HepG2 (cell line): Measurements from ENCODE around the gene SIT1. TPM values are rescaled to one million over a fixed set of nuclear protein-coding genes. Genes with fewer than 3 reads are reported as not detected.

Source experiments
- ATAC-seq: fragments of 200-7000 bp; cut with Tn5 transposase; 3 replicates; pipeline ENCODE4 v1.9.1; 2020; ENCODE audit warnings: mild to moderate bottlenecking, moderate library complexity
- BruUV-seq: library from RNA; stranded (reverse); fragments of 400-500 nt; replicated peaks from 2 replicates; lab custom pipeline; 2021; lab: Mats Ljungman, UMichigan
- CTCF ChIA-PET: fragments of 300-600 bp; formaldehyde crosslinking; extraction: SDS; loops from one replicate; lab custom pipeline; 2021; ENCODE audit warnings: low total read pairs, inconsistent platforms, low intra/inter-chr PET ratio; lab: Yijun Ruan, JAX
- POLR2A ChIA-PET: fragments of 350-600 bp; sonication (Branson Sonifier 250); formaldehyde crosslinking; loops from one replicate; lab custom pipeline; 2020; ENCODE audit warnings: antibody characterized with exemption, inconsistent platforms; lab: Yijun Ruan, JAX
- DNase-seq: peaks from one replicate; pipeline ENCODE4 v3.0.0-alpha.2; 2015; ENCODE audit warnings: low spot score
- FAIRE-seq: peaks from 3 replicates; lab custom pipeline; 2011; peaks lifted over from hg19 to GRCh38; lab: Jason Lieb, UNC
- H2AFZ ChIP-seq: one replicate; pipeline ENCODE4 v1.6.1; 2011; ENCODE audit warnings: low read length, inconsistent platforms
- H3K27ac ChIP-seq: fragments of 300-600 bp; 3 replicates; pipeline ENCODE4 v1.8.0; 2011; ENCODE audit warnings: mixed run types, mild to moderate bottlenecking, mixed read lengths, low read length, inconsistent platforms; ENCODE audit not compliant: insufficient read depth; ENCODE audit errors: extremely low read length
- H3K27me3 ChIP-seq, 2 experiments: fragments of 200-600 bp in 1 of 2; 2 replicates in 1 of 2; 3 replicates in 1 of 2; pipeline versions ENCODE4 v1.6.0 to v1.8.0; 2011; ENCODE audit warnings: low read length in 2 of 2, mild to moderate bottlenecking in 2 of 2, moderate library complexity in 2 of 2, inconsistent platforms in 1 of 2; ENCODE audit not compliant: insufficient read depth in 2 of 2, control insufficient read depth in 1 of 2
- H3K36me3 ChIP-seq, 2 experiments: fragments of 200-600 bp in 1 of 2; replicated peaks in 1 of 2; 2 replicates in 1 of 2; 3 replicates in 1 of 2; pipeline versions ENCODE4 v1.5.1 to v1.8.0; 2011; ENCODE audit warnings: low read length in 2 of 2, inconsistent platforms in 1 of 2; ENCODE audit not compliant: insufficient read depth in 2 of 2, control insufficient read depth in 1 of 2
- H3K4me1 ChIP-seq: 2 replicates; pipeline ENCODE4 v1.5.1; 2012; ENCODE audit warnings: low read length, inconsistent platforms; ENCODE audit not compliant: insufficient read depth
- H3K4me2 ChIP-seq: 2 replicates; pipeline ENCODE4 v1.6.0; 2011; ENCODE audit warnings: low read depth, low read length, inconsistent platforms
- H3K4me3 ChIP-seq, 3 experiments: fragments of 200-600 bp in 1 of 3; sonication (generic), shearing (Covaris generic) in 1 of 3; replicated peaks in 1 of 3; 2 replicates each; pipeline ENCODE4 v1.5.1; 2011 to 2016; ENCODE audit warnings: low read length in 3 of 3, inconsistent platforms in 2 of 3, low read depth in 2 of 3, mild to moderate bottlenecking in 2 of 3, control low read depth in 1 of 3, mixed read lengths in 1 of 3; ENCODE audit not compliant: insufficient read depth in 1 of 3
- H3K79me2 ChIP-seq: one replicate; pipeline ENCODE4 v1.6.1; 2011; ENCODE audit warnings: low read length, inconsistent platforms; ENCODE audit not compliant: insufficient read depth
- H3K9ac ChIP-seq: 2 replicates; pipeline ENCODE4 v1.6.0; 2011; ENCODE audit warnings: mild to moderate bottlenecking, low read depth, low read length, inconsistent platforms; ENCODE audit not compliant: insufficient read depth
- H3K9me3 ChIP-seq: 2 replicates; pipeline ENCODE4 v1.5.1; 2012; ENCODE audit warnings: mild to moderate bottlenecking, low read length
- H4K20me1 ChIP-seq: 2 replicates; pipeline ENCODE4 v1.6.0; 2011; ENCODE audit warnings: inconsistent platforms, mild to moderate bottlenecking, low read length, moderate library complexity; ENCODE audit not compliant: insufficient read depth
- CCAR2 ChIP-seq: fragments of 200-400 bp; formaldehyde crosslinking; optimal IDR thresholded peaks from 2 replicates; pipeline ENCODE3; 2018; ENCODE audit warnings: low read depth, mild to moderate bottlenecking, low read length, moderate library complexity
- EED ChIP-seq: sonication (generic); formaldehyde crosslinking; IDR thresholded peaks from 2 replicates; pipeline ENCODE4 v1.5.0; 2020; ENCODE audit warnings: mild to moderate bottlenecking, missing genetic modification reagents
- FLYWCH1 ChIP-seq: sonication (generic); formaldehyde crosslinking; IDR thresholded peaks from 2 replicates; pipeline ENCODE4 v1.8.1; 2023; ENCODE audit warnings: mild to moderate bottlenecking, missing genetic modification reagents
- IRF9 ChIP-seq: sonication (generic); formaldehyde crosslinking; IDR thresholded peaks from 2 replicates; pipeline ENCODE4 v1.8.0; 2022; ENCODE audit warnings: missing genetic modification reagents, mild to moderate bottlenecking, borderline replicate concordance
- SAP130 ChIP-seq: IDR thresholded peaks from 2 replicates; pipeline ENCODE4 v1.6.1; 2016; ENCODE audit warnings: low read depth
- SETDB1 ChIP-seq: sonication (generic); formaldehyde crosslinking; IDR thresholded peaks from 2 replicates; pipeline ENCODE4 v1.5.1; 2020; ENCODE audit warnings: missing genetic modification reagents, mild to moderate bottlenecking, borderline replicate concordance
- TCF12 ChIP-seq, 2 experiments: fragments of 450-650 bp in 1 of 2; sonication (generic) in 1 of 2; formaldehyde crosslinking in 1 of 2; IDR thresholded peaks; 2 replicates each; pipeline versions ENCODE4 v1.6.1 to v1.8.0; 2017 to 2022; ENCODE audit warnings: antibody characterized with exemption in 1 of 2, mild to moderate bottlenecking in 1 of 2, missing genetic modification reagents in 1 of 2, moderate library complexity in 1 of 2
- ZKSCAN5 ChIP-seq: sonication (generic); formaldehyde crosslinking; IDR thresholded peaks from 2 replicates; pipeline ENCODE4 v1.5.1; 2020; ENCODE audit warnings: mild to moderate bottlenecking, missing genetic modification reagents
- ZMAT5 ChIP-seq: sonication (generic); formaldehyde crosslinking; IDR thresholded peaks from 2 replicates; pipeline ENCODE4 v1.5.0; 2020; ENCODE audit warnings: mild to moderate bottlenecking, low read depth, missing genetic modification reagents, borderline replicate concordance
- ZNF205 ChIP-seq: IDR thresholded peaks from 2 replicates; pipeline ENCODE4 v1.6.1; 2018; ENCODE audit warnings: missing biosample characterization, missing genetic modification reagents
- ZNF362 ChIP-seq: sonication (generic); formaldehyde crosslinking; IDR thresholded peaks from 2 replicates; pipeline ENCODE4 v1.4.0; 2020; ENCODE audit warnings: missing genetic modification reagents, mild to moderate bottlenecking, borderline replicate concordance
- ZNF562 ChIP-seq: sonication (generic); formaldehyde crosslinking; IDR thresholded peaks from 2 replicates; pipeline ENCODE4 v1.8.0; 2022; ENCODE audit warnings: missing genetic modification reagents, borderline replicate concordance
- ZNF619 ChIP-seq: sonication (generic); formaldehyde crosslinking; IDR thresholded peaks from 2 replicates; pipeline ENCODE4 v1.4.0; 2020; ENCODE audit warnings: mild to moderate bottlenecking, missing genetic modification reagents
- ZNF704 ChIP-seq: sonication (generic); formaldehyde crosslinking; IDR thresholded peaks from 2 replicates; pipeline ENCODE4 v1.8.1; 2023; ENCODE audit warnings: mild to moderate bottlenecking, inconsistent platforms, moderate library complexity, missing genetic modification reagents, borderline replicate concordance
- ZNF770 ChIP-seq: sonication (generic); formaldehyde crosslinking; IDR thresholded peaks from 2 replicates; pipeline ENCODE4 v1.5.0; 2020; ENCODE audit warnings: mild to moderate bottlenecking, missing genetic modification reagents
- ZNF850 ChIP-seq: sonication (generic); formaldehyde crosslinking; conservative IDR thresholded peaks from 2 replicates; pipeline ENCODE4 v1.9.0; 2021; ENCODE audit warnings: mild to moderate bottlenecking, missing genetic modification reagents
- WGBS: methylation state at CpG from one replicate; pipeline ENCODE4 v1.1.6; 2017; ENCODE audit warnings: low lambda C conversion rate; 5-methylcytosine and 5-hydroxymethylcytosine counted together
- in situ Hi-C: cut with HindIII; loops from 2 replicates; pipeline ENCODE4 v1.10.0; 2017; ENCODE audit warnings: low pct_unique_long_range_greater_than_20kb; ENCODE audit not compliant: extremely low pct_ligation_motif_present
- intact Hi-C: fragments of 100-400 bp; cut with micrococcal nuclease; formaldehyde crosslinking; loops from one replicate; pipeline ENCODE4 v1.10.0; 2022; ENCODE audit not compliant: unreplicated experiment
- polyA plus RNA-seq, 8 experiments: library from polyadenylated mRNA; depleted of rRNA in 3 of 8; stranded (reverse) in 7 of 8; unstranded in 1 of 8; fragments of >200 nt; fragmentation: Illumina TruSeq in 4 of 8; extraction: Trizol in 4 of 8; gene quantifications; 2 replicates each; pipeline versions ENCODE4 v1.2.1 to v1.2.3, GENCODE V29; 2011 to 2016; ENCODE audit warnings: low read depth in 4 of 8, missing spikeins in 1 of 8, mixed read lengths in 1 of 8; ENCODE audit not compliant: insufficient read depth in 1 of 8
- total RNA-seq, 5 experiments: library from RNA; depleted of rRNA; stranded (reverse); fragments of >200 nt; fragmentation: Illumina TruSeq; extraction: Trizol; gene quantifications; 2 replicates each; pipeline ENCODE4 v1.2.3, GENCODE V29; 2016; ENCODE audit warnings: low read depth in 1 of 5

SIT1 gene
- total and polyA plus RNA-seq, 2 of the 13 experiments (the other 11 are each of a cell fraction or from before 2014, with no cell fraction given): 0.09 to 6.7 TPM

GRCh38 chr9:35646153-35646532 lies 4.6 kb downstream of the SIT1 start:
- Histone ChIP-seq H2AFZ (peak overlapping the region; percentile 48), H3K9me3 (no peaks in the 10 kb centered on the region), H3K27ac (peak overlapping the region; percentile 67), H3K9ac (peak overlapping the region; percentile 60), H3K36me3 (no peaks in the 10 kb centered on the region), H4K20me1 (no peaks in the 10 kb centered on the region), H3K4me3 (peak overlapping the region; percentile 70 to 83 (median 72)), H3K4me1 (peaks cover 49% of the 10 kb centered on the region), H3K27me3 (peaks cover 2 to 22% of the 10 kb centered on the region in 2 experiments; a peak in 3 of 5 replicates), H3K4me2 (peak overlapping the region; percentile 79), H3K79me2 (no peaks in the 10 kb centered on the region)
- in situ Hi-C loops (no loop called here), intact Hi-C loops (loop anchor here (1.0 to 10.0 kb wide), 4 partner anchors 11 to 239 kb away; no protein-coding TSS in a partner anchor)
- no peak for FAIRE-seq
- DNase-seq: peak; percentile 32
- 0% methylated on average over 11 of the region's 11 CpGs for WGBS
- TSS peak; percentile 66 for BruUV-seq
- CTCF ChIA-PET: interaction anchor here (1.4 to 1.9 kb wide), 2 partner anchors 11 to 43 kb away, joined by 4 to 8 read pairs; partner anchors contain the start of genes CCDC107 and RMRP
- POLR2A ChIA-PET: interaction anchor here (0.7 to 5.4 kb wide), 13 partner anchors 10 to 157 kb away, joined by 3 to 41 read pairs (median 4); partner anchors contain the start of genes ARHGEF39, CCDC107, GBA2 and RGP1
- peak; percentile 78 for ATAC-seq
- TF ChIP-seq TCF12 (IDR thresholded peaks at IDR 0.05): no peak
- no peak for TF ChIP-seq TCF12 (CRISPR knock-in tag; IDR thresholded peaks at IDR 0.05)
- TF ChIP-seq ZNF562 (CRISPR knock-in tag): no peak
- TF ChIP-seq IRF9 (CRISPR knock-in tag): no peak
- no peak for TF ChIP-seq FLYWCH1
- TF ChIP-seq ZNF704: no peak
- peak; percentile 89 for TF ChIP-seq ZNF362 (CRISPR knock-in tag)
- peak; percentile 24; the same call in 1 of the 2 replicates for TF ChIP-seq ZNF770 (CRISPR knock-in tag)
- TF ChIP-seq ZKSCAN5 (CRISPR knock-in tag): no peak
- no peak for TF ChIP-seq ZNF619
- TF ChIP-seq ZNF850 (CRISPR knock-in tag): peak; percentile 61; the same call in 1 of the 2 replicates
- TF ChIP-seq SAP130 (CRISPR knock-in tag): no peak
- no peak for TF ChIP-seq ZMAT5 (CRISPR knock-in tag)
- no peak for TF ChIP-seq ZNF205 (CRISPR knock-in tag)
- TF ChIP-seq EED (CRISPR knock-in tag): peak; percentile 64; the same call in 1 of the 2 replicates
- no peak for TF ChIP-seq SETDB1 (CRISPR knock-in tag)
- TF ChIP-seq CCAR2: no peak
